Measurements from ENCODE around the gene TEX10.

TEX10 gene

GRCh38 chr9:100364013-100364412 is 11.3 kb upstream of the TEX10 start:
- no peak for DNase-seq (ENCODE audit: low read depth)
- no peak for TF ChIP-seq CTCF (IDR thresholded peaks at IDR 0.05; ENCODE audit: insufficient read depth, low read depth, low read length, missing control alignments)
- H3K4me3 ChIP-seq (ENCODE audit: low read length): no peak overlapping the region

- TF ChIP-seq CTCF (IDR thresholded peaks at IDR 0.05; ENCODE audit: insufficient read depth, low read depth, low read length, missing control alignments): no peak
- H3K4me3 ChIP-seq (ENCODE audit: low read length): no peak overlapping the region
- no peak for DNase-seq (ENCODE audit: low read depth)
These were observed 6.3 kb upstream of the TEX10 start for GRCh38 chr9:100359057-100359456.

- no peak overlapping the region for H3K4me3 ChIP-seq (ENCODE audit: low read length)
- no peak for TF ChIP-seq CTCF (IDR thresholded peaks at IDR 0.05; ENCODE audit: insufficient read depth, low read depth, low read length, missing control alignments)
- DNase-seq (ENCODE audit: low read depth): no peak
These were observed 4.8 kb upstream of the TEX10 start for GRCh38 chr9:100357501-100357900.

- DNase-seq (ENCODE audit: low read depth): no peak
- H3K4me3 ChIP-seq (ENCODE audit: low read length): no peak overlapping the region
These were observed 2.8 kb upstream of the TEX10 start for GRCh38 chr9:100355561-100355960.

GRCh38 chr9:100354121-100354800 is 1.5 kb upstream of the TEX10 start:
- TF ChIP-seq CTCF (IDR thresholded peaks at IDR 0.05; ENCODE audit: insufficient read depth, low read depth, low read length, missing control alignments): peak; percentile 12
- DNase-seq (ENCODE audit: low read depth): no peak
- H3K4me3 ChIP-seq (ENCODE audit: low read length): no peak overlapping the region

More at GRCh38 chr9:100355561-100355960, 2.8 kb upstream of the TEX10 start:
- TF ChIP-seq CTCF (IDR thresholded peaks at IDR 0.05; ENCODE audit: insufficient read depth, low read depth, low read length, missing control alignments): no peak

GRCh38 chr9:100352201-100352726 is 478 bp downstream of the TEX10 start:
- peak; percentile 47 for DNase-seq (ENCODE audit: low read depth)
- H3K4me3 ChIP-seq (ENCODE audit: low read length): peak overlapping the region; percentile 93
- TF ChIP-seq CTCF (IDR thresholded peaks at IDR 0.05; ENCODE audit: insufficient read depth, low read depth, low read length, missing control alignments): no peak

GRCh38 chr9:100351508-100351907 is 1.2 kb downstream of the TEX10 start:
- H3K4me3 ChIP-seq (ENCODE audit: low read length): peak overlapping the region; percentile 93
- DNase-seq (ENCODE audit: low read depth): no peak
- no peak for TF ChIP-seq CTCF (IDR thresholded peaks at IDR 0.05; ENCODE audit: insufficient read depth, low read depth, low read length, missing control alignments)

All from epithelial cell of esophagus (primary cell).